Iris pigment epithelial cell (primary cell): ENCODE results near the gene CTTNBP2NL.
"Not testable (repeated sequence)": the region's sequence is repeated elsewhere in the genome, so short reads cannot be mapped to it uniquely, and the experiment has no call there.

Experiments used
- DNase-seq: peaks from one replicate; pipeline ENCODE4 v3.0.0-alpha.2; 2011; ENCODE audit warnings: low read depth

CTTNBP2NL gene

DNA sequence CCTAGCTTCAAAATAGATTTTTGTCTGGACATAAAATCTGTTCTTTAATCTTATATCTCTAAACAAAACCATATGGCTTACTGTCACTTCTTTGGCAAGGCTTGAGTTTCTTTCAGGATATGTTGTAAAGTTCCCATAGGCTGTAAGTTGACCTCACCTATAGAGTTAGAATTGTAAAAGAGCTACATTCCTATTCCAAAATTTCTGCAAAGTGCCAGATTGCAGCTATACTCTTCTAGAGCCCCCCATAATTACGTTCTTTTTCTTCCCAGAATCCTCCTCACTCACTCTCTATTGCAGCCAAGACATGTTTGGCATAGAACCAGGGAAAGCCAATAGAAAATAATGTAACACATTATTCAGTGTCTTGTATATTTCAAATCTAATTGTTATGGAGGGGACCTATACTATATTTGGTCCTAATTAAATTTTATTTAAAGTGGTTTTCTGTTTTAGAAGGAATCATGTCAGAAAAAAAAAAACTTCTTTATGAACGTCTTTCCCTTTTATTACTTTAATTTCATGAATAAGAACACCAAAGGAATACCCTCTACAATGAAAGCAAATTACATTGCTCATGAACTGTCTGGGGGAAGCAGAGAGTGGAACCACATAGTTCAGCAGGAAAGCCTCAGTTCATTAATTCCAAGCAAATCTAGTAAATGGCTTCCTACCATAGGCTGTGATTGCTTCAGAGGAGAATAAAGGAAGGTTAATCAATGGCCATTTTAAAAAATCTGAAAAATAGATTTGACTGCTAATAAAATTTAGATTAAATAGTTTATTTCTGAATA is 22.3 kb downstream of the CTTNBP2NL start:
- DNase-seq = no peak

DNA sequence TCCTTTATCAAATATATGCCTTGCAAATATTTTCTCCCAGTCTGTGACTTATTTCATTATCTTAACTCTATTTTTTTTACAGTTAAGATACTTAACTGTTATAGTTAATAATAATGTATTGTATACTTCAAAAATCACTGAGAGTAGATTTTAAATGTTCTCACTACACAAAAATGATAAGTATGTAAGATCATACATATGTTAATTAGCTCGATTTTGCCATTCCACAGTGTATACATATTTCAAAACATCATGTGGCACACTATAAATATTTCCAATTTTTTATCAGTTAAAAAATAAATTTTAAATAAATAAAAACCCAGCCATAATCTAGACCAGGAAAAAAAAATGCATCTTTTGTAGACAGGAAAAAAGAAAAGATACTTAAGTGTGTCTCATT is 27.2 kb downstream of the CTTNBP2NL start:
- no peak for DNase-seq

DNA sequence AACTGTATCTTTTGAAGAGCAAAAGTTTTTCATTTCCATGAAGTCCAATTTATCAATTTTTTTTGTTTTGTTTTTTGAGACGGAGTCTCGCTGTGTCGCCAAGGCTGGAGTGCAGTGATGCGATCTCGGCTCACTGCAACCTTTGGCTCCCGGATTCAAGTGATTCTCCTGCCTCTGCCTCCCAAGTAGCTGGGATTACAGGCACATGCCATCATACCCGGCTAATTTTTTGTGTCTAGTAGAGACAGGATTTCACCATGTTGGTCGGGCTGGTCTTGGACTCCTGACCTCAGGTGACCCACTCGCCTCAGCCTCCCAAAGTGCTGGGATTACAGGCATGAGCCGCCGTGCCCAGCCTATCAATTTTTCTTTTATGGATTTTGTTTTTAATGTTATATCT is 27.7 kb downstream of the CTTNBP2NL start:
- DNase-seq = not testable (repeated sequence)

DNA sequence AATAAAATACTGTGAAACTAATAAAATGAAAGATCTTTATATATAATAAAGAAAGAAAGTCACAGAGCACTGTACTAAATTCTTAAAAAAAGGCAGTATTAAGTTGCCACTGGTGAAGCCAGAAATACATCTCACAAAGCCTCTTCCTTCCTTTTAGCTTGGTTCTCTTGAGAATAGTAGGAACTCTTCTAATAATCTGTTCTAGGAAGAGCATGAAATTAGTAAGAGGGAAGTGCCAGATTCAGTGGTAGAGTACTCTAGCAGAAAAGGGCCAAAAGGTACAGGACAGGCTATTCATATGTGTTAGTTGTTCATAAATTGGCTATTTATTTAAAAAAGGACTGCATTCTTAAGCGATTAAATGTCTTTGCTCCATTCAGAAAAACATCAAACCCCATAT is 33.7 kb downstream of the CTTNBP2NL start:
- no peak for DNase-seq

DNA sequence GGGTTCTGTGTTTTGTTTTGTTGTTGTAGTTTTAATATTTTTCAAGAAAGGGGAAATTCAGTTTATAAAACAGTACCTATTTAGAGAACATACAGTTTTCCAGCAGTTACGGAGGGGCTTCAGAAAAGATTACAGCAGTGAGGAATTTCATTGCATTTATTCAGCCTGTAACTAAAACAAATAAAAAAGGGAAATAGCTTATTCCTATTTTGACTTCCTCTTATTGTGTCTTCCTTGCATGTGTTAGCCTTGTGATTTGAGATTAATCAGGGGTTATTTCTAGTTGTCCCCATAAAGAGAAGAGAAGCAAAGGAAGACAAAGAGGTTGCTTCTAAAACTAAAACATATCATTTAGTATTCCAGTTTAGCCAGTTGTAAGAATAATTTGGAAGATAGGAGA is 35.0 kb downstream of the CTTNBP2NL start:
- no peak for DNase-seq

DNA sequence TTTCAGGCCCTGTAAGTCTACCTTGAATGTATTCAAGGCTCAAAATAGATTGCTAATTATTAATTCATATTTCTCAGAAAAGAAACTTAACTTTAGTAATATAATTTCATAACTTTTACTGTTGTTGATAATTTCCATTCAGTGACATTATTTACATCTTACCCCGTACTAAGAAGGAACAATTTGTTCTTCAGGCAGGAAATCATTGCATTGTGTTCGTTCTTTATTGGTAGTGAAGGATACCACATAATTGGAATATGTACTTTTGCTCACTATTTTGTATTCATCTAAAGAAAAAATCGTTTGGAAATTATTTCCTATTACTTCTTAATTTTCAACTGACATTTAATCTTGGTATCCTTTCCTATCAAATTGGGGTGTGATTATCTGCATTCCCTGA is 39.4 kb downstream of the CTTNBP2NL start:
- peak; percentile 20 for DNase-seq

DNA sequence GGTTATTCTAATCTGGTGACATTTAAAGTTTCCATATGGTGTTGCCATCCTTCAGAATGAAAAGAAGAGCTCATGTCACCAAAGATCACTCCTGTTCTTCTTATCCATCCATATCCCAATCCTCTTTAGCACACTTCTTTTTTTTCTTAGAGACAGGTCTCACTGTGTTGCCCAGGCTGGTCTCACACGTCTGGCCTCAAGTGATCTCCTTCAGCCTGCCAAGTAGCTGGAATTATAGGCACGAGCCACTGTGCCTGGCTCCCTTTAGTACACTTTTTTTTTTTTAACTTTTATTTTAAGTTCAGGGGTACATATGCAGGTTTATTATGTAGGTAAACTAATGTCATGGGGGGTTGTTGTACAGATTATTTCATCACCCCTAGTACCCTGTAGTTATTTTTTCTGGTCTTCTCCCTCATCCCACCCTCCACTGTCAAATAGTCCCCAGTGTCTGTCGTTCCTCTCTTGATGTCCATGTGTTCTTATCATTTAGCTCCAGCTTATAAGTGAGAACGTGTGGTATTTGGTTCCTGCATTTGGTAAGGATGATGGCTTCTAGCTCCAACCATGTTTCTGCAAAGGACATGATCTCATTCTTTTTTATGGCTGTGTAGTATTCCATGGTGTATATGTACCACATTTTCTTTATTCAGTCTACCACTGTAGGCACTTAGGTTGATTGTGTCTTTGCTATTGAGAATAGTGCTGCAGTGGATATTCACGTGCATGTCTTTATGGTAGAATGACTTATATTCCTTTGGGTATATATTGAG is 40.6 kb downstream of the CTTNBP2NL start:
- DNase-seq = no peak

DNA sequence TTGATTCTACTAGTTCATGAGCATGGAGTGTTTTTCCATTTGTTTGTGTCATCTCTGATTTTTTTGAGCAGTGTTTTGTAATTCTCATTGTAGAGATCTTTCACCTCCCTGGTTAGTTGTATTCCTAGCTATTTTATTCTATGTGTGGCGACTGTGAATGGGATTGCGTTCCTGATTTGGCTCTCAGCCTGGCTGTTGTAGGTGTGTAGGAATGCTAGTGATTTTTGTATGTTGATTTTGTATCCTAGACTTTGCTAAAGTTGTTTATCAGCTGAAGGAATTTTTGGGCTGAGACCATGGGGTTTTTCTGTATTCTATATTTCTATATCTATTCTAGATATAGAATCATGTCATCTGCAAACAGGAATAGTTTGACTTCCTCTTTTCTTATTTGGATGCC is 42.1 kb downstream of the CTTNBP2NL start:
- peak; percentile 46 for DNase-seq

DNA sequence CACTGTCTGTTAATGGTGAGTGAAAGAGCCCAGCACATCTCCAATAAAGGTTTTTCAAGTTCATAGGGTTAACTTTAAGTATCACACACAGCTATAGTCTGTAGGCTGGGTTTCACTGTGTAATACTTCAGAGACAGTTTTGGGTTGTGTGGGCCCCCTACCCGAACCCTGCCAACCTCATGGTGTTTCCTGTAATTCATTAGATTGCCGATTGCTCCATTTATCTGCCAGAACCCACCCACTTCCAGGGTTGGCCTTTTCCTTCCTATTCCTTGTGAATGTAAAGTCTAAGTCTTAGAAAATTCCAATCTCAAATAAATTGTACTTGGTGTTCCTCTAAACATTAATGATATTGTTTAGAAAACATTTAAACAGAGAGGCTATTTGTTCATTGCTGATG is 43.6 kb downstream of the CTTNBP2NL start:
- DNase-seq = no peak

DNA sequence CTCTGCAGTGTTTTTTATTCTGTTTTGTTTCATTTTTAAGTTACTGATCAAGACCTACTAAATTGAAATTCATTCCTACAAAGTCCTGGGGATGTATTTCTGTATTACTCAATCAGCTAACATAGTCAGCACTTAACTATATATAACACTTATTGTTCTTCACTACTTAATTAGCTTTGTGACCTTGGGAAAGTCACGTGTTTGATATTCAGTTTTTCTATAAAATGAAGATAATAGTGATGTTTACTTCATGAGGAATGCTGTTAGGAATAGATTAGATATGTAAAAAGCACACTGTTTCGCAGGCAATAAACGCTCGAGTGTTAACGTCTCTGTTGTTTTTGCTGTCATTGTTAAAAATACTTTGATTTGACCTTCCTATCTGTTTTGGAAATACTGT is 44.6 kb downstream of the CTTNBP2NL start:
- no peak for DNase-seq

DNA sequence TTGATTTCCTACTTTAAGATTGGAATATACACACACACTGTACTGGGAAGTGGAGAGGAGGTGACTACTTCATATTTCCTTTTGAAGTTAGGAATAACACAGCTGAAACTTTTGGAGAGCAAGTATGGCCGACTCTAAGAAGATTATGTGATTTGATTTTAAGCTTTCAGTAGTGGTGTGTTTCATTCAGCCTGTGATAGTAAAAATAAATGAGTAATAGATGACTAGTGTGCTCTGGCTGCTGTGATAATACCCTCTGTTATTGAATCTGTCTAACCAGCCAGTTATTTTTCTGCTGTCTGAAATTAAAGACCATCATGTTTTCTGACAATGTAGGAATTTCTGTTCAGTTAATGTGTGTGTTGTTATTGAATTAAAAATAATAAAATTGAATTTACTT is 48.3 kb downstream of the CTTNBP2NL start:
- DNase-seq = peak; percentile 79

DNA sequence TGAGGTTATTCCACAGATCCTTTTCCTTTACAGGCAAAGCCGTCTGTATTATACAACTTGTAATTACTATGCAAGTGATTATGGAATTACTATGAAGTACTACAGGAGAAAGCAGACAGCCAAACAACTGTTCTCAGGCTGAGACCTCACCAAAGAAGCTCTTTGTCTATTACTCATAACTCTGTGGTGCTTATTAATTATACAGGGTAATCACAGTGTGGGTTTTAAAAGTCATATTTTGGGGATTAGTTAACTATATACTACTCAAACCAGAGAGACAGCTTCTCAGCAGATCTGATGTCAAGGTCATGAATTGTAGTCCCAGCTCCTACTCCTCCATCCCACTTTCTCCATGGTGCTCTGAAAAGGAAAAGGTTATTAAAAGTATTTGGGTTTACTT is 49.6 kb downstream of the CTTNBP2NL start:
- DNase-seq = peak; percentile 40

DNA sequence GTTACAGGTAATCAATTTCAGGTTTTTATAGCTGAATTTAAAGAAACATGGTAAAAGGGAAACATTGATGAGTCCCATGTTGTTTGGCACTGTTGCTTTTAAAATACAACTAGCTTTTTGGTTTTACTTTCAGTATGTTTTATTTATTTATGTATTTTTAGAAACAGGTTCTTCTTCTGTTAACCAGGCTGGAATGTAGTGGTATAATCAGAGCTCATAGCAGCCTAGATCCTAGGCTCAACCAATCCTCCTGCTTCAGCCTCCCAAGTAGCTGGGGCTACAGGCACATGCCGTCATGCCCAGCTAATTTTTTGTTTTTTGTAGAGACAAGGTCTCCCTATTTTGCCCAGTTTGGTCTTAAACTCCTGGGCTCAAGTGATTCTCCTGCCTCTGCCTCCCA is 50.4 kb downstream of the CTTNBP2NL start:
- peak; percentile 60 for DNase-seq

DNA sequence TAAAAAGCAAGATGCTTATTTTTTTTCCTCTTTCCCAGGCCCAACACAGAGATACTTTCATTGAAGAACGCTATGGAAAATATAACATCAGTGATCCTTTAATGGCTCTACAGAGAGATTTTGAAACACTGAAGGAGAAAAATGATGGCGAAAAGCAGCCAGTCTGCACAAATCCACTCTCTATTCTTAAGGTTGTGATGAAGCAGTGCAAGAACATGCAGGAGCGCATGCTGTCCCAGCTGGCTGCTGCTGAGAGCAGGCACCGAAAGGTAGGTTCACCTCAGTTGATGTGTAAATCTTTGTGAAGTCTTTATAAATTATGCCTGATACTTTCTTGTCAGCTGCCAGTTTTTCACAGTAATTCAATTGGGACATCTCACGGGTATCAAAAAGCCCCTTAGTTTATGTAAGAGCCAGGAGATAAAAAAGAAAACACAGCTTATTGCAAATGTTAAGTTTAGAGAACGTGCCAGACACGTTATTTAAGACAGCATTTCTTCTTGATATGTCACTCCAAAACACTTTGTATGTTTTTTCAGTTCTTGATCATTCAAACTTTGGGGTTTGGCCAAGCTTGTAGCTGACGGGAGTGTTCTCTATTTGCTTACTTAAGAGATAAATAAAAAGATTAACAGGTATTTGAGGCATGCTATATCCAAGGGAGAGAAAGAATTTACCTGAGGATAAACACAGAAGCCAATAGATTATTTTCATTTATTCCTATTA is 53.1 kb downstream of the CTTNBP2NL start:
- peak; percentile 62 for DNase-seq

DNA sequence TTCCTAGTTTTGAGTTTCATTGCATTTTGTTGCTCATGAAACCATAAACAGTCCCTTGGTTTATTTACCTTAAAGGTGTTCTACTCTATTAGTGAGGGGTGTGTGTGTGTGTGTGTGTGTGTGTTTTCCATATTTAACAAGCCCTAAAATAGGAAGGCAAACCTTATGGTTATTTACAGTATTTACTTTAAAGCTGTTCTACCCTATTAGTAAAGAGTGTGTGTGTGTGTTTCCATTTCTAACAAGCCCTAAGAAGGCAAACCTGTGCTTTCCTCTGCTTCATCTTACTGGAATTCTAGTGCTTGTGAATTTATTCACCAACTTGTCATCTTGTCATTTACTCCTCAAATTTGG is 53.6 kb downstream of the CTTNBP2NL start:
- DNase-seq = no peak

DNA sequence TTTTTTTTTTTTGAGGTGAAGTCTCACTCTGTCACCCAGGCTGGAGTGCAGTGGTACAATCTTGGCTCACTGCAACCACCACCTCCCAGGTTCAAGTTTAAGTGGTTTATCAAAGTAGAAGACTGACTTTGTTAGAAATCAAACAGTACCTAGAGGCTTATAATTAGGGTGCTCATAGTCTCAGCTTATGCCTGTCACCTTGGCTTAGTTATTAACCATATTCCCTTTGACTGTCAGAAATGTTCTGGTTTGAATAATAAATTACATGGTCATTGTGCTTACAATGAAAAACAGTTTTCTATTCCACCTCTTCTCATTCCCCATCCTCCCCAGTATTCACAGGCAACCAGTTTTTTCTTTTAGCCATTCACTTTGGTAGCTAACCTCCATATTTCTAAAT is 54.8 kb downstream of the CTTNBP2NL start:
- no peak for DNase-seq

DNA sequence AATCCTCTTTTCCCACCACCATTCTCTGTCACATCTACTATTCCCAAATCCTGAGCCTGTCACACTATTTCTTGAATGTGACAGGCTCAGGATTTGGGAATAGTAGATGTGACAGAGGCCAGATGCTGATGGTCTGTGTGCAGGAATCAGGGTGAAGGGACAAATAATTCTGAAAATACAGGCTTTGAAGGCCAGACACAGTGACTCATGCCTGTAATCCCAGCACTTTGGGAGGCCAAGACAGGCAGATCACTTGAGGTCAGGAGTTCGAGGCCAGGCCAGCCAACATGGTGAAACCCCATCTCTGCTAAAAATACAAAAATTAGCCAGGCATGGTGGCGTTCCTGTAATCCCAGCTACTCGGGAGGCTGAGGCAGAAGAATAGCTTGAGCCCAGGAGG is 55.3 kb downstream of the CTTNBP2NL start:
- DNase-seq = peak; percentile 63

DNA sequence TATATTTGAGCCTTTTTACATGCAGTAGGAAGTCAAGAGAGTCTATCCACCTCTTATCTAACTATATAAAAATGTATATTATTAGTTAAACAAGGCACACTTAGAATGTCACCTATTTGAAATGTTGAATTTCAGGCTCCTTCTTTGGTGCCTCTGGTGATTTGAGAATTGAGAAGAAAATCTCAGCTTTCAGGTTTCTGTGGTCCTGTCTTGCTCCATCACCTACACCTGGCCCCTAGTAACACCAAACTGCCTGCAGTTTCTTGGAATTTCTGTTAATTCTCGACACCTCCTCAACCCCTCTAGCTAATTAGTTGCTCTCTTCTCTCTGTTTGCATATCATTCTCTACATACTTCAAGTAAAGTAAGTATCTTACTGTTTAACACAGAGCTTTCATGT is 57.9 kb downstream of the CTTNBP2NL start:
- no peak for DNase-seq

DNA sequence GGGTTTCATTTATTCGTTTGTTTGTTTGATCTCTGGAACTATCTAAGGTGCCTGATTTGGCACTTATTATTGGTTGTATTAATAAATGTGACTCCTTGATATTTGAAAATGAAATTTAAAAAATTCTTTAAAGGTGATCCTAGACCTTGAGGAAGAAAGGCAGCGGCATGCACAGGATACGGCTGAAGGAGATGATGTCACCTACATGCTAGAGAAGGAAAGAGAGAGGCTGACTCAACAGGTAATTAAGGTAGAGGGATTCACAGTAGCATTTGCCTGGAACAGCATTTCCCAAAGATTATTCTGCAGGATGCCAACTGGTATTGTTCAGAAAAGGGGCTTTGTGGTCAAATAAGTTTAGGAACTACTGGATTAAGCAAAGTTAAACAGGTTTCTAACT is 58.3 kb downstream of the CTTNBP2NL start:
- DNase-seq = no peak

DNA sequence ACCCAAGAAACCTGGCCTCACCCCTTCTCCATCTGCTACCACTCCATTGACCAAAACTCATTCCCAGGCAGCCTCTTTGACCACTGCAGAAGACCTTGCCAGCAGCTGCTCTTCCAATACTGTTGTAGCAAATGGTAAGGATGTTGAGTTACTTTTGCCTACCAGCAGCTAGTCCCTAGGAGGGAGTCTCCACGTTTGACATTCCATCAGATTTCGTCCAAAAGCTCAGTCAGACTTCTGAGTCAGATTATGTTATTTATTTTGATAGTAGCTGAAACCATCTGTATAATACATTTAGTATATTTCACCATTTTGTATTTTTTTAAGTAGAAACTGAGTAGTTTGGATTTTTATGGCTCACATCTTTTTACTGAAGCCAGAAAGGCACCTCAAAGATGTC is 61.2 kb downstream of the CTTNBP2NL start:
- peak; percentile 80 for DNase-seq

DNA sequence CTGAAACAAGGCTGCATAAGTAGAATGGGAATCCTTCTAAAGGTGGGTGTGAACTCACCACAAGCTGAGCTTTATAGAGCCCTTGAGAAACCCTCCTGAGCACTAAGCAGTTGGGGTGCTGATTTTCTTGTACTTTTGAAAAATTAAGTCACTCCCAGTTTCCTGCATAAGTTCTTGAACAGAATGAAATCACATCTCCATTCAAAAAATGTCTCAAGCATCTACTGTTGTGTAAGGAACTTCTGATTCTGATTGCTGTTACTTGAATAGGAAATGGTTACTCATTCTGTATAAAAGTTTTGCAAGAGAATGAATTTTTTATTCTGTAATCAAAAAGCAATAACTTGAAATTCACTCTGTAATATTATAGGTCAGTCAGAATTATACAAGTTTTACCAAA is 61.9 kb downstream of the CTTNBP2NL start:
- peak; percentile 86 for DNase-seq

DNA sequence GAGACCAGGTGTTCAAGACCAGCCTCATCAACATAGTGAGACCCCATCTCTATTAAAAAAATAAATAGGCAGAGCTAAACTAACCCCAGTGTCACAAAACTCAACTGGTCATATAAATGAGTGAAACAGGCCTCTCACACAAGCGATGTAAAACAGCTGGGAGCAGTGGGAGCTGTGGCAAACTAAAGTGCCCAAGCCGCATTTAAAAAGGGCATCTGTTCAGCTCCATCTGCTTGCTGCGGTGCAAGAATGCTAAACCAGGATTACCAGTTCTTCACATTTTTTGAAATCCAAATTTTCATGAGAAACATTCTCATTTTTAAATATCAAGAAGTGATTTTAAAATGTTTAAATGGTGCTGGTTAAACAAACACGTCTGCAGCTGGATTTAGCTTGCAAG is 62.7 kb downstream of the CTTNBP2NL start:
- DNase-seq = no peak

DNA sequence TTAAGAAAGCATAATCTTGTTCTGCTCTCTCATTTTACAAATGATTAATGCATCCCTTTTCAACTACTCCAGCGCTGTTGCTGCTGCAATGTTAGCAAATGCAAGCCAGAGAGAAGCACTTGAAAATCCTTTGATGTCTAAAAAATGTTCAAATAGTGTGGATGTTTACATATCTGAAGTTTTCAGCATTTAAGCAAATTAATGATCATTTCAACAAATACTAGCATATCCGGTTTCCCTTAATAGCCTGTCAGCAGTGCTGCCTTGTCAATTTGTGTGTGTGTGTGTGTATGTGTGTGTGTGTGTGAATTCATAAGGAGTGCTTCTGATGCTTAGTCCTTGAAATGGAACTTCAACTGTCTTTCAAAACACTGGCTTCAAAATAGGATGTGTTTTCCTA is 64.6 kb downstream of the CTTNBP2NL start:
- DNase-seq = peak; percentile 50
